C4-2B (cell line): ENCODE data around the gene UBE2D1.

Experiments
- CTCF ChIP-seq: fragments of 450-650 bp; conservative IDR thresholded peaks from 2 replicates; pipeline ENCODE4 v1.5.1; 2017; ENCODE audit warnings: mild to moderate bottlenecking
- ZFX ChIP-seq: fragments of 450-650 bp; IDR thresholded peaks from 2 replicates; pipeline ENCODE4 v1.6.1; 2017

- TF ChIP-seq CTCF (no peak), ZFX (no peak)
Measured at GRCh38 chr10:58404001-58404400, 69.2 kb downstream of the UBE2D1 start.
